Measurements from ENCODE around the gene USP9X.
"Not testable (repeated sequence)": the region's sequence is repeated elsewhere in the genome, so short reads cannot be mapped to it uniquely, and the experiment has no call there.

USP9X gene

GRCh38 chrX:41084893-41085511 lies at the start of gene USP9X:
TSS of gene USP9X (plus strand) at chrX:41085445. CDS start at chrX:41123629, 38,184 bp downstream.
- peak; percentile 77 to 85 for DNase-seq (ENCODE audit: low read depth in 2 of 2)

GRCh38 chrX:41035582-41035981 lies 49.7 kb upstream of the USP9X start:
- no peak for DNase-seq (ENCODE audit: low read depth in 2 of 2)

GRCh38 chrX:41036668-41037326 lies 48.4 kb upstream of the USP9X start:
- DNase-seq (ENCODE audit: low read depth in 2 of 2): no peak

GRCh38 chrX:41043196-41043595 lies 42.0 kb upstream of the USP9X start:
- no peak for DNase-seq (ENCODE audit: low read depth in 2 of 2)

- DNase-seq (ENCODE audit: low read depth in 2 of 2): no peak
Observed at GRCh38 chrX:41043674-41044345, 41.4 kb upstream of the USP9X start.

- no peak for DNase-seq (ENCODE audit: low read depth in 2 of 2)
Observed at GRCh38 chrX:41045960-41046567, 39.2 kb upstream of the USP9X start.

GRCh38 chrX:41047878-41048534 lies 37.2 kb upstream of the USP9X start:
- DNase-seq (ENCODE audit: low read depth in 2 of 2): no peak

GRCh38 chrX:41050359-41050758 lies 34.9 kb upstream of the USP9X start:
- DNase-seq (ENCODE audit: low read depth in 2 of 2): no peak

GRCh38 chrX:41051288-41051687 lies 34.0 kb upstream of the USP9X start:
- DNase-seq (ENCODE audit: low read depth in 2 of 2): no peak

- DNase-seq (ENCODE audit: low read depth in 2 of 2): no peak
Observed at GRCh38 chrX:41055740-41056139, 29.5 kb upstream of the USP9X start.

- not testable (repeated sequence) for DNase-seq (ENCODE audit: low read depth in 2 of 2)
Observed at GRCh38 chrX:41063276-41063675, 22.0 kb upstream of the USP9X start.

GRCh38 chrX:41064018-41064417 lies 21.2 kb upstream of the USP9X start:
- no peak for DNase-seq (ENCODE audit: low read depth in 2 of 2)

GRCh38 chrX:41066391-41066790 lies 18.9 kb upstream of the USP9X start:
- DNase-seq (ENCODE audit: low read depth in 2 of 2): no peak

- no peak for DNase-seq (ENCODE audit: low read depth in 2 of 2)
Observed at GRCh38 chrX:41066969-41067368, 18.3 kb upstream of the USP9X start.

GRCh38 chrX:41067721-41068120 lies 17.5 kb upstream of the USP9X start:
- no peak for DNase-seq (ENCODE audit: low read depth in 2 of 2)

- no peak for DNase-seq (ENCODE audit: low read depth in 2 of 2)
Observed at GRCh38 chrX:41076742-41077141, 8.5 kb upstream of the USP9X start.

GRCh38 chrX:41081821-41082220 lies 3.4 kb upstream of the USP9X start:
- DNase-seq (ENCODE audit: low read depth in 2 of 2): no peak

GRCh38 chrX:41082783-41083182 lies 2.5 kb upstream of the USP9X start:
- no peak for DNase-seq (ENCODE audit: low read depth in 2 of 2)

- DNase-seq (ENCODE audit: low read depth in 2 of 2): peak; percentile 92 to 100
Observed at GRCh38 chrX:41084044-41084892, 977 bp upstream of the USP9X start.

- peak; percentile 36 to 38 for DNase-seq (ENCODE audit: low read depth in 2 of 2)
Observed at GRCh38 chrX:41085512-41085877, 250 bp downstream of the USP9X start.

All from stimulated activated CD8-positive, alpha-beta memory T cell treated with anti-CD3 and anti-CD28 coated beads, Interleukin-2, amount 100 ng/mL, for 1 hour (primary cell).